CD4-positive, CD25-positive, alpha-beta regulatory T cell (primary cell): Measurements from ENCODE around the gene SLC6A17. TPM values are rescaled to one million over a fixed set of nuclear protein-coding genes. Genes with fewer than 3 reads are reported as not detected.

ENCODE experiments used
- ATAC-seq, 2 donors: fragments of 150-1000 bp; cut with Tn5 transposase; one replicate each; pipeline ENCODE4 v1.10.0; 2021; ENCODE audit warnings: low read depth in 2 of 2, moderate number of reproducible peaks in 2 of 2, moderate library complexity in 1 of 2
- DNase-seq, 3 donors: peaks; one replicate each; pipeline versions ENCODE4 v3.0.0 to v3.0.0-alpha.2; 2012 to 2022; ENCODE audit warnings: mixed read lengths in 1 of 3
- H3K27ac ChIP-seq: one replicate; pipeline ENCODE4 v1.7.0; 2013; ENCODE audit warnings: mild to moderate bottlenecking, low read length; ENCODE audit not compliant: insufficient read depth, poor library complexity, severe bottlenecking
- H3K27me3 ChIP-seq: one replicate; pipeline ENCODE4 v1.7.0; 2013; ENCODE audit warnings: low read length; ENCODE audit not compliant: control insufficient read depth, insufficient read depth
- H3K36me3 ChIP-seq: one replicate; pipeline ENCODE4 v1.7.0; 2013; ENCODE audit warnings: mild to moderate bottlenecking, low read length, moderate library complexity; ENCODE audit not compliant: control insufficient read depth, insufficient read depth
- H3K4me1 ChIP-seq: 2 replicates; pipeline ENCODE4 v1.7.0; 2013; ENCODE audit warnings: mild to moderate bottlenecking, low read length; ENCODE audit not compliant: insufficient read depth, control insufficient read depth, poor library complexity, severe bottlenecking
- H3K4me3 ChIP-seq: one replicate; pipeline ENCODE4 v1.7.0; 2013; ENCODE audit warnings: low read depth, mild to moderate bottlenecking, low read length, moderate library complexity
- H3K9me3 ChIP-seq, 2 experiments: 1 replicate in 1 of 2; 2 replicates in 1 of 2; pipeline ENCODE4 v1.7.0; 2013; ENCODE audit warnings: low read length in 2 of 2, mild to moderate bottlenecking in 1 of 2, moderate library complexity in 1 of 2; ENCODE audit not compliant: control insufficient read depth in 2 of 2
- H3K27ac Mint-ChIP-seq, 3 donors: one replicate each; pipeline ENCODE4 v1.8.0; 2020 to 2022; ENCODE audit warnings: mild to moderate bottlenecking in 3 of 3, mixed read lengths in 3 of 3, moderate library complexity in 2 of 3
- H3K27me3 Mint-ChIP-seq: one replicate; pipeline ENCODE4 v1.8.0; 2022; ENCODE audit warnings: mild to moderate bottlenecking, mixed read lengths
- H3K36me3 Mint-ChIP-seq: one replicate; pipeline ENCODE4 v1.8.0; 2020; ENCODE audit warnings: mixed read lengths
- H3K4me1 Mint-ChIP-seq, 4 donors: one replicate each; pipeline ENCODE4 v1.8.0; 2020 to 2022; ENCODE audit warnings: mixed read lengths in 4 of 4, mild to moderate bottlenecking in 1 of 4
- H3K4me3 Mint-ChIP-seq, 4 donors: one replicate each; pipeline ENCODE4 v1.8.0; 2020 to 2022; ENCODE audit warnings: mild to moderate bottlenecking in 4 of 4, mixed read lengths in 4 of 4, moderate library complexity in 3 of 4
- H3K9me3 Mint-ChIP-seq, 7 donors: one replicate each; pipeline ENCODE4 v1.8.0; 2020 to 2022; ENCODE audit warnings: mixed read lengths in 7 of 7, mild to moderate bottlenecking in 3 of 7, moderate library complexity in 2 of 7
- polyA plus RNA-seq, 4 donors: library from polyadenylated mRNA; unstranded; fragments of 300-500 nt; fragmentation: Illumina TruSeq; gene quantifications; one replicate each; pipeline ENCODE4 v1.2.3, GENCODE V29; 2021
- total RNA-seq: library from RNA; stranded (reverse); gene quantifications from one replicate; pipeline ENCODE4 v1.2.3, GENCODE V29; 2022

SLC6A17 gene
- total and polyA plus RNA-seq, 5 donors from 2014 or later: not detected

DNA sequence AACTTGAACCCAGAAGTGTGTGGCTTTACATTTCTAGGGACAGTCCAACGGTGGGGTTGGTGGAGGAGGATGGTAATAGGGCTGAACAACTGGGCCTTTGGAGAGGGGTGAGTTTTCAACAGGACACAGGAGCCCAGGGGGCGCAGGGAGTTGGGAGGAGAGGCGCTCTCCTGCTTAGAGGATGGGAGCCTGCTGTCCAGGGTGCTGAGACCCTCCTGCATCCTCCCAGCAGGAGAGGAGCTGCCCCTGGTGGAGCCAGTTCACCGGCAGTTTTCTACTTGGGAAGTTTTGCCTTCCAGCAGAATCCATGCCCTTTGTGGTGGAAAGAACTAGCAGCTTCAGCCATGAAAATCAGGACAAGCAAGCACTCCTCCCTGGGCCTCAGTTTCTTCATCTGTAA lies 68.4 kb downstream of the SLC6A17 start:
- DNase-seq: no peak
- no peaks in the 10 kb centered on the region for H3K27me3 Mint-ChIP-seq
- H3K27ac Mint-ChIP-seq: peak overlapping the region in 1 of 3 donors; percentile 48

DNA sequence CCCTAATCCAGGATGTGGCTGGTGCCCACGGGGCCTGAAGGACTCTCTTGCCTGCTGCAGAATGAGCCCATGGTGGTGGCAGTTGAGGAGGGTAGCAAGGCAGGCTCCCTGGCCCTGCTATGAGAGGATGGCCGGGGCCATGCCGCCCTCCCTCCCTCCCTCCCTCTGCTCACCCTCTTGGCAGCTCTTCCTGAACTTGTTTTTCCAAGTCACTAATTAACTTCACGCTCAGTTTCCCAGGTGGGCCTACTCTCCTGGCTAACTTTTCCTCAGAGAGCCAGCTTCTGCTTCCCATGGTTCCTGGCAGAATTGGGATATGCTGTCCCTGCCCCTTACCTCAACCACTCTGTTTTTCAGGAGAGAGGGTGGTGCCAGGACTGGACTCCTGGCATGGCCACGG lies 70.0 kb downstream of the SLC6A17 start:
- no peaks in the 10 kb centered on the region for H3K36me3 ChIP-seq
- no peaks in the 10 kb centered on the region for H3K9me3 ChIP-seq
- no peak for ATAC-seq
- no peaks in the 10 kb centered on the region for H3K27me3 Mint-ChIP-seq
- no peaks in the 10 kb centered on the region for H3K4me1 ChIP-seq
- H3K27ac Mint-ChIP-seq: no peak overlapping the region
- no peak overlapping the region for H3K4me3 ChIP-seq
- no peaks in the 10 kb centered on the region for H3K9me3 Mint-ChIP-seq
- no peak overlapping the region for H3K4me3 Mint-ChIP-seq
- H3K4me1 Mint-ChIP-seq: peaks cover 0 to 13% (median 2%) of the 10 kb centered on the region in 4 donors
- no peaks in the 10 kb centered on the region for H3K27me3 ChIP-seq
- H3K27ac ChIP-seq: no peak overlapping the region
- no peaks in the 10 kb centered on the region for H3K36me3 Mint-ChIP-seq
- no peak for DNase-seq

More for the DNA sequence above, 68.4 kb downstream of the SLC6A17 start:
- Mint-ChIP-seq H3K4me3 (no peak overlapping the region), H3K4me1 (peaks cover 0 to 25% (median 8%) of the 10 kb centered on the region in 4 donors), H3K9me3 (no peaks in the 10 kb centered on the region), H3K36me3 (no peaks in the 10 kb centered on the region)
- Histone ChIP-seq H3K9me3 (no peaks in the 10 kb centered on the region), H3K36me3 (no peaks in the 10 kb centered on the region), H3K4me3 (no peak overlapping the region), H3K4me1 (no peaks in the 10 kb centered on the region), H3K27ac (no peak overlapping the region), H3K27me3 (no peaks in the 10 kb centered on the region)
- ATAC-seq: no peak

DNA sequence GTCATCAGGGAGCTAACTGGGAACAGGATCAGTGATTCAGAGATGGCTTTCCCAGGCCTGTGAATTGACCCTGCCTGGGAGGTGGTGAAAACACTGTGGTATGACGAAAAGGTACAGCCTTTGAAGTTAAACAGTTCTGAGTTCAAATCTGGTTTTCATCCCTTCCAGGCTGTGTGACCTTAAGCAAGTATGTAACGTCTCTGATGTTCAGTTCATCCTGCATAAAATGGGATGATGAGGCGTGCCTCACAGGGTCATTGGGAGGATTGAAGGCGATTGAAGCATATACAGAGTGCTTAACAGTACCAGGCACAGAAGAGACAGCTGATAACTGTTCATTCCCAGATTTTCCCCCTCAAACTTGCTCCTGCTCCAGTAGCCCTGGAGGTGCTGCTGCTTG lies 70.8 kb downstream of the SLC6A17 start:
- H3K27me3 ChIP-seq: no peaks in the 10 kb centered on the region
- Mint-ChIP-seq H3K27ac (peak overlapping the region in 1 of 3 donors; percentile 21), H3K27me3 (no peaks in the 10 kb centered on the region), H3K36me3 (no peaks in the 10 kb centered on the region), H3K9me3 (no peaks in the 10 kb centered on the region), H3K4me1 (peaks cover 0 to 7% (median 2%) of the 10 kb centered on the region in 4 donors), H3K4me3 (no peak overlapping the region)
- H3K36me3 ChIP-seq: peaks cover under 1% of the 10 kb centered on the region
- DNase-seq: no peak
- no peak overlapping the region for H3K27ac ChIP-seq
- H3K9me3 ChIP-seq: no peaks in the 10 kb centered on the region
- no peak overlapping the region for H3K4me3 ChIP-seq
- no peak for ATAC-seq
- no peaks in the 10 kb centered on the region for H3K4me1 ChIP-seq

DNA sequence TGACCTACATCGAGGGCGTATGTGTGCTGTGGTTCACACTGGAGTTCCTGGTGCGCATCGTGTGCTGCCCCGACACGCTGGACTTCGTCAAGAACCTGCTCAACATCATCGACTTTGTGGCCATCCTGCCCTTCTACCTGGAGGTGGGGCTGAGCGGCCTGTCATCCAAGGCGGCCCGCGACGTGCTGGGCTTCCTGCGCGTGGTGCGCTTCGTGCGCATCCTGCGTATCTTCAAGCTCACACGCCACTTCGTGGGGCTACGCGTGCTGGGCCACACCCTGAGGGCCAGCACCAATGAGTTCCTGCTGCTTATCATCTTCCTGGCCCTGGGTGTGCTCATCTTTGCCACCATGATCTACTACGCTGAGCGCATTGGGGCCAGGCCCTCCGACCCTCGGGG lies 72.8 kb downstream of the SLC6A17 start:
- Mint-ChIP-seq H3K36me3 (peaks cover 7% of the 10 kb centered on the region), H3K4me1 (peaks cover 0 to 1% (median 0%) of the 10 kb centered on the region in 4 donors), H3K27ac (no peak overlapping the region), H3K27me3 (peaks cover 4% of the 10 kb centered on the region), H3K4me3 (no peak overlapping the region), H3K9me3 (no peaks in the 10 kb centered on the region)
- H3K9me3 ChIP-seq: no peaks in the 10 kb centered on the region
- DNase-seq (no peak), ATAC-seq (no peak)
- H3K27ac ChIP-seq: no peak overlapping the region
- H3K4me1 ChIP-seq: no peaks in the 10 kb centered on the region
- no peaks in the 10 kb centered on the region for H3K27me3 ChIP-seq
- H3K36me3 ChIP-seq: peaks cover 2% of the 10 kb centered on the region
- no peak overlapping the region for H3K4me3 ChIP-seq

DNA sequence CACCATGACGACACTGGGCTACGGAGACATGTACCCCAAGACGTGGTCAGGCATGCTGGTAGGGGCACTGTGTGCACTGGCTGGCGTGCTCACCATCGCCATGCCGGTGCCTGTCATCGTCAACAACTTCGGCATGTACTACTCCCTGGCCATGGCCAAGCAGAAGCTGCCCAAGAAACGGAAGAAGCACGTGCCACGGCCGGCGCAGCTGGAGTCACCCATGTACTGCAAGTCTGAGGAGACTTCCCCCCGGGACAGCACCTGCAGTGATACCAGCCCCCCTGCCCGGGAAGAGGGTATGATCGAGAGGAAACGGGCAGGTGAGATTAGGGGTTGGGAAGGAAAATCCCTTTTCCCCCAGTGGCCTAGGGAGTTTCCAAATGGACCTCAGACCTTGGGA lies 73.3 kb downstream of the SLC6A17 start:
- Histone ChIP-seq H3K4me1 (no peaks in the 10 kb centered on the region), H3K4me3 (no peak overlapping the region), H3K36me3 (peaks cover 2% of the 10 kb centered on the region), H3K27ac (no peak overlapping the region), H3K9me3 (no peaks in the 10 kb centered on the region), H3K27me3 (no peaks in the 10 kb centered on the region)
- Mint-ChIP-seq H3K4me3 (no peak overlapping the region), H3K36me3 (peaks cover 7% of the 10 kb centered on the region), H3K27ac (no peak overlapping the region), H3K4me1 (no peaks in the 10 kb centered on the region), H3K9me3 (no peaks in the 10 kb centered on the region), H3K27me3 (peaks cover 4% of the 10 kb centered on the region)
- ATAC-seq: no peak
- no peak for DNase-seq

DNA sequence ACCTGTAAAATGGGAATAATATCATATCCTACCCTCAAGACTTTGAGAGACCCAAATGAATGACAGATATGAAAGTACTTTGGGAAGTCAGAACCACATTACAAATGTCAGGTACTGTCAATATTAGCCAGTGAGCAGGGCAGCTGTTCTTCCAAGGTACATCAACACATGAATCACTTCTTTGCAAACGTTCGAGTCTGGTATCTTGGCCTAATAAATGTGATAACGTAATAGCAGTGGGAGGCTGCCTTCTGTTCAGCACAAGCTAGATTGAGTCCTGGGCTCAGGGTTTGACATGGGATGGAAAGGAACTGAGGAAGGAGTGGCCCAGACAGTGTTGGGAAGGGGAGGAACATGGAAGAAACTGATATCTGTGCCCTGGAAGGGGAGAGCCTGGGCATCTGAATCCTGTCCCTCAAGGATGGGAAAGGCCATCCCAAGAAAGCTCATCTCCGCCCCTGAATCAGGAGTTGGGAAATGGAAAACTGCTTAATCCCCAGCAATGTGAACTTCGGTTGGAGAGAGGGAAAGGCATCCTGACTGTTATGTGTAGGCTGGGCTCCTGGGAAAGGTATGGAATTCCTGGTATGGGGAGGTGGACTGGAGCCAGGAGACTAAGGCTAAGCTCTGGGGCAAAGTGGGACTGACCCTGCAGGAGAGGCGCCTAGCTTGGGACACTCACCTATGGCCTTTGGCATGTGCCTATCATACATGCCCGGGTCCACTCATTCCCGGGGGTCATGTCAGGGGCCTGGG lies 74.1 kb downstream of the SLC6A17 start:
- Histone ChIP-seq H3K9me3 (no peaks in the 10 kb centered on the region), H3K4me3 (no peak overlapping the region), H3K36me3 (peaks cover 2% of the 10 kb centered on the region), H3K4me1 (no peaks in the 10 kb centered on the region), H3K27me3 (no peaks in the 10 kb centered on the region), H3K27ac (no peak overlapping the region)
- H3K4me3 Mint-ChIP-seq: no peak overlapping the region
- no peak overlapping the region for H3K27ac Mint-ChIP-seq
- no peaks in the 10 kb centered on the region for H3K9me3 Mint-ChIP-seq
- no peaks in the 10 kb centered on the region for H3K4me1 Mint-ChIP-seq
- peaks cover 9% of the 10 kb centered on the region for H3K36me3 Mint-ChIP-seq
- peaks cover 4% of the 10 kb centered on the region for H3K27me3 Mint-ChIP-seq
- DNase-seq (no peak), ATAC-seq (no peak)

DNA sequence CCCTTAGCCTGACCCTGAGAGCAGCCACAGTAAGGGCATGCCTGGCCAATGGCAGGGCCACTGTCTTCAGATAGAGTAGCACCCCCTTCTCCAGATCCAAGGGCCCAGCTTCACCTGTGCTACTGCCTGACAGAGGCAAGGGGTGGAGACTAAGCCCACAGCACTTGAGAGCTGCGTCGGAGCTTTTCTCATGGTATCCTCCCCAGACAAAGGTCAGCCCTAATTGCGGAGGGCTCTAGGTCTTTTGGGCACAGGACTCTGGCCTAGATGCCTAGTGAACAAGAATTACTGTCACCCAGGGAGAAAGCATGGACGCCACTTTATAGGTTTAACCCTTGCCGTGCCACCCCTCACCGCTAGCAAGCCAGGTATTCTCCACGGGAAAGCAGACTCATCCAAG lies 74.9 kb downstream of the SLC6A17 start:
- ATAC-seq: no peak
- no peaks in the 10 kb centered on the region for H3K9me3 ChIP-seq
- Mint-ChIP-seq H3K4me3 (no peak overlapping the region), H3K27ac (no peak overlapping the region), H3K27me3 (peaks cover 4% of the 10 kb centered on the region), H3K4me1 (no peaks in the 10 kb centered on the region), H3K9me3 (no peaks in the 10 kb centered on the region), H3K36me3 (peaks cover 14% of the 10 kb centered on the region)
- DNase-seq: no peak
- H3K4me3 ChIP-seq: no peak overlapping the region
- no peaks in the 10 kb centered on the region for H3K4me1 ChIP-seq
- H3K27me3 ChIP-seq: no peaks in the 10 kb centered on the region
- H3K36me3 ChIP-seq: peaks cover 2% of the 10 kb centered on the region
- H3K27ac ChIP-seq: no peak overlapping the region

DNA sequence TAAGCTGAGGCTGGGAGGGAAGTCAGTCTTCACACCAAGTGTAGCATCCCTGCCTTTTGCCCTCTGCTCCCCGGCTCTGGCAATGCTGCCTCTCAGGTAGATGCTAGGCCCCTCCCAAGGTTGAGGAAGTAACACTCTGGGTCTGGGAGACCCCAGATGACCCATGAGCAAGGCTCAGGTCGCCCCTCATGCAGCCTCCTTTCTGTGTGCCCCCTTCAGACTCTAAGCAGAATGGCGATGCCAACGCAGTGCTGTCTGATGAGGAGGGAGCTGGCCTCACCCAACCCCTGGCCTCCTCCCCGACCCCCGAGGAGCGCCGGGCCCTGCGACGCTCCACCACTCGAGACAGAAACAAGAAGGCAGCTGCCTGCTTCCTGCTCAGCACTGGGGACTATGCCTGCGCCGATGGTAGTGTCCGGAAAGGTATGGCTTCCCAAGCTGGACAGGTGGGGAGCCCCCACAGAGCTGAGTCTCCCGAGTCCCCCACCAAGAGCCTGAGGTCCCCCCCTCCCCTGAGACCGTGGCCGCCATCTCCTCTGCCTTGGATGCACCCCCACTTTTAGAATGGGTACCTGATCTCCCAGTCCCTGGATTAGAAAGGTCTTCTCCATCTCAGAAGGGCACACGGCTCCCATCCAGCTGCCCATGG lies 75.6 kb downstream of the SLC6A17 start:
- H3K9me3 ChIP-seq: no peaks in the 10 kb centered on the region
- no peaks in the 10 kb centered on the region for H3K4me1 ChIP-seq
- Mint-ChIP-seq H3K9me3 (no peaks in the 10 kb centered on the region), H3K36me3 (peaks cover 14% of the 10 kb centered on the region), H3K4me3 (no peak overlapping the region), H3K4me1 (no peaks in the 10 kb centered on the region), H3K27me3 (peaks cover 4% of the 10 kb centered on the region), H3K27ac (no peak overlapping the region)
- no peak for DNase-seq
- no peak for ATAC-seq
- no peak overlapping the region for H3K4me3 ChIP-seq
- H3K27ac ChIP-seq: no peak overlapping the region
- H3K27me3 ChIP-seq: no peaks in the 10 kb centered on the region
- H3K36me3 ChIP-seq: peaks cover 2% of the 10 kb centered on the region
